Kidney (tissue), 14 donors: ENCODE data around the gene ACSM2A. TPM values are rescaled to one million over a fixed set of nuclear protein-coding genes. Genes with fewer than 3 reads are reported as not detected.

Source experiments
- DNase-seq, 5 donors: peaks; one replicate each; pipeline ENCODE4 v3.0.0-alpha.2; 2013 to 2020
- FAIRE-seq: peaks from 2 replicates; lab custom pipeline; 2012; peaks lifted over from hg19 to GRCh38; lab: Jason Lieb, UNC
- H3K27ac ChIP-seq, 2 donors: one replicate each; pipeline ENCODE4 v1.7.0; 2013; ENCODE audit warnings: low read depth in 2 of 2, low read length in 2 of 2, inconsistent platforms in 1 of 2
- H3K27me3 ChIP-seq: one replicate; pipeline ENCODE4 v1.7.1; 2013; ENCODE audit warnings: low read length, inconsistent platforms; ENCODE audit not compliant: control insufficient read depth, insufficient read depth
- H3K36me3 ChIP-seq, 3 donors: one replicate each; pipeline versions ENCODE4 v1.7.0 to v1.7.1; 2013; ENCODE audit warnings: low read length in 3 of 3, control low read depth in 1 of 3, inconsistent platforms in 1 of 3; ENCODE audit not compliant: insufficient read depth in 3 of 3, control insufficient read depth in 2 of 3
- H3K4me1 ChIP-seq, 3 donors: one replicate each; pipeline versions ENCODE4 v1.7.0 to v1.7.1; 2013; ENCODE audit warnings: low read length in 3 of 3, inconsistent platforms in 1 of 3, low read depth in 1 of 3; ENCODE audit not compliant: control insufficient read depth in 2 of 3, insufficient read depth in 2 of 3
- H3K4me3 ChIP-seq, 3 donors: one replicate each; pipeline versions ENCODE4 v1.7.0 to v1.8.1; 2013; ENCODE audit warnings: low read length in 3 of 3, control low read depth in 1 of 3, inconsistent platforms in 1 of 3
- H3K9ac ChIP-seq, 3 donors: one replicate each; pipeline versions ENCODE4 v1.7.0 to v1.7.1; 2013; ENCODE audit warnings: low read length in 3 of 3, control low read depth in 1 of 3, inconsistent platforms in 1 of 3
- H3K9me3 ChIP-seq, 3 donors: one replicate each; pipeline versions ENCODE4 v1.7.0 to v1.7.1; 2013; ENCODE audit warnings: low read length in 3 of 3, control low read depth in 1 of 3, inconsistent platforms in 1 of 3; ENCODE audit not compliant: control insufficient read depth in 2 of 3, insufficient read depth in 1 of 3
- CTCF ChIP-seq: IDR thresholded peaks from 3 replicates; pipeline ENCODE4 v1.5.1; 2012; ENCODE audit warnings: mild to moderate bottlenecking, moderate library complexity, borderline replicate concordance; ENCODE audit not compliant: insufficient read depth; ENCODE audit errors: extremely low read depth
- intact Hi-C: fragments of 100-400 bp; cut with DNase I; formaldehyde crosslinking; loops from one replicate; pipeline ENCODE4 v1.11.1; 2022
- polyA plus RNA-seq: library from polyadenylated mRNA; stranded (reverse); fragments of 350-450 nt; fragmentation: Illumina TruSeq; extraction: RNeasy Lipid Tissue Mini Kit (QIAGEN cat#74804); gene quantifications from one replicate; pipeline ENCODE4 v1.2.3, GENCODE V29; 2014; ENCODE audit warnings: low read depth, low replicate concordance; ENCODE audit not compliant: insufficient read depth
- total RNA-seq: library from RNA; stranded (reverse); fragmentation: NEBNext Ultra II Directional; extraction: Animal tissue kit (Norgen Biotek cat#: 25700); gene quantifications from one replicate; pipeline ENCODE4 v1.2.1, GENCODE V29; 2021
- donor health status: control.
- donor health status: control.
- donor health status: control.
- donor health status: control.
- donor health status: control.
- donor health status: DM: yes; HTN: yes; CAD: no.
- donor health status: Normal renal cell carcinoma (clear cell type).

The ACSM2A gene
- total and polyA plus RNA-seq, 2 donors from 2014 or later: 59.3 to 269 TPM

- Histone ChIP-seq H3K27me3 (no peaks in the 10 kb centered on the region), H3K27ac (no peak overlapping the region), H3K9ac (no peak overlapping the region), H3K4me3 (no peak overlapping the region), H3K4me1 (no peaks in the 10 kb centered on the region), H3K9me3 (peaks cover 0 to 9% (median 0%) of the 10 kb centered on the region in 3 donors), H3K36me3 (no peaks in the 10 kb centered on the region)
- TF ChIP-seq CTCF: no peak
- intact Hi-C loops: no loop called here
- no peak for FAIRE-seq
- no peak for DNase-seq
These were observed 53.1 kb downstream of the ACSM2A start for GRCh38 chr16:20504418-20504817.

- H3K9ac ChIP-seq: no peak overlapping the region
- peaks cover 0 to 9% (median 0%) of the 10 kb centered on the region in 3 donors for H3K9me3 ChIP-seq
- no peaks in the 10 kb centered on the region for H3K36me3 ChIP-seq
- no peak for TF ChIP-seq CTCF
- no peak for FAIRE-seq
- H3K27ac ChIP-seq: no peak overlapping the region
- no peak for DNase-seq
- no peaks in the 10 kb centered on the region for H3K4me1 ChIP-seq
- intact Hi-C loops: no loop called here
- H3K4me3 ChIP-seq: no peak overlapping the region
- H3K27me3 ChIP-seq: no peaks in the 10 kb centered on the region
These were observed 56.0 kb downstream of the ACSM2A start for GRCh38 chr16:20507280-20507679.

- Histone ChIP-seq H3K4me3 (no peak overlapping the region), H3K9me3 (peaks cover 0 to 9% (median 0%) of the 10 kb centered on the region in 3 donors), H3K27ac (no peak overlapping the region), H3K4me1 (peaks cover 0 to under 1% (median 0%) of the 10 kb centered on the region in 3 donors), H3K36me3 (no peaks in the 10 kb centered on the region), H3K27me3 (no peaks in the 10 kb centered on the region), H3K9ac (no peak overlapping the region)
- TF ChIP-seq CTCF: no peak
- FAIRE-seq (no peak), DNase-seq (no peak)
- intact Hi-C loops: no loop called here
These were observed 59.0 kb downstream of the ACSM2A start for GRCh38 chr16:20510323-20510722.

GRCh38 chr16:20515688-20516090 is 64.4 kb downstream of the ACSM2A start:
- intact Hi-C loops: no loop called here
- Histone ChIP-seq H3K9ac (no peak overlapping the region), H3K27me3 (no peaks in the 10 kb centered on the region), H3K4me1 (peaks cover 0 to 4% (median 0%) of the 10 kb centered on the region in 3 donors), H3K9me3 (no peaks in the 10 kb centered on the region), H3K27ac (no peak overlapping the region), H3K4me3 (no peak overlapping the region), H3K36me3 (no peaks in the 10 kb centered on the region)
- no peak for TF ChIP-seq CTCF
- no peak for FAIRE-seq
- DNase-seq: peak in 1 of 5 donors; percentile 18
